HG03439 (cell line): ENCODE data around the gene CYSRT1.

ENCODE experiments used
- ATAC-seq: cut with Tn5 transposase; IDR thresholded peaks from one replicate; pipeline ENCODE4 v1.9.1; 2021; ENCODE audit warnings: mild to moderate bottlenecking, moderate library complexity; ENCODE audit not compliant: unreplicated experiment

CYSRT1 gene

GRCh38 chr9:137211532-137211931, 13.4 kb upstream of the CYSRT1 start:
- ATAC-seq: no peak

GRCh38 chr9:137212520-137212919, 12.5 kb upstream of the CYSRT1 start:
- no peak for ATAC-seq

- no peak for ATAC-seq
Measured at GRCh38 chr9:137213160-137214060, 11.6 kb upstream of the CYSRT1 start.

GRCh38 chr9:137214620-137215019, 10.4 kb upstream of the CYSRT1 start:
- no peak for ATAC-seq

GRCh38 chr9:137215196-137215986, 9.6 kb upstream of the CYSRT1 start:
- ATAC-seq: no peak

- ATAC-seq: no peak
Measured at GRCh38 chr9:137216188-137216965, 8.6 kb upstream of the CYSRT1 start.

GRCh38 chr9:137217276-137218211, 7.4 kb upstream of the CYSRT1 start:
- ATAC-seq: no peak

- no peak for ATAC-seq
Measured at GRCh38 chr9:137218212-137218753, 6.7 kb upstream of the CYSRT1 start.

- no peak for ATAC-seq
Measured at GRCh38 chr9:137218754-137219271, 6.2 kb upstream of the CYSRT1 start.

GRCh38 chr9:137219757-137220316, 5.1 kb upstream of the CYSRT1 start:
- no peak for ATAC-seq

GRCh38 chr9:137220317-137221094, 4.5 kb upstream of the CYSRT1 start:
- no peak for ATAC-seq

GRCh38 chr9:137221095-137221505, 3.9 kb upstream of the CYSRT1 start:
- ATAC-seq: no peak

GRCh38 chr9:137221506-137222111, 3.4 kb upstream of the CYSRT1 start:
- no peak for ATAC-seq

- ATAC-seq: peak; percentile 11
Measured at GRCh38 chr9:137222190-137223077, 2.5 kb upstream of the CYSRT1 start, which contains the start of gene RNF208. RNF208 (minus strand) TSS chr9:137222240; CDS start chr9:137221212, 1,028 bp downstream.

- ATAC-seq: peak; percentile 76
Measured at GRCh38 chr9:137223078-137223970, 1.6 kb upstream of the CYSRT1 start.
